ENCODE data around the gene RNF148.
A peak's percentile ranks its signal among the peaks of the same experiment; 100 is the strongest.

DNA sequence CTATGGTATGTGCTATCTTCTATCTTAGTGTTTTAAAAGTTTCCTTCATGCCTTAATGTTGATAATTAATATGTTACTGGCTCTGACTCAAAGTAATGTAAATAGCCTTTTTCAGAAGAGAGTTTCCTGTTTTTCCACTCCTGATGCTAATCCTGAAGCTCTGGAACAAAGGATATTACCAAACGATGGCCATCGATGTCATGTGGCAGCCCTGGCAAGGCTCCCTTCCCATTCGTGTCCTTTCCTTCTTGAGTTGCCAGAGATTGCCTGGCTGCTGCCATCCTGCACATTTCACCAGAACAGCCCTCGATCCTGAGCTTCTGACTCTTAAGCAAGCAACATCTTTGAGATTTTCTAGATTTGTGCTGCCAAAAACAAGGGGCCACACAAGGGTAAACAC, 49.8 kb downstream of the RNF148 start:
- TF ChIP-seq, protein P1, sequence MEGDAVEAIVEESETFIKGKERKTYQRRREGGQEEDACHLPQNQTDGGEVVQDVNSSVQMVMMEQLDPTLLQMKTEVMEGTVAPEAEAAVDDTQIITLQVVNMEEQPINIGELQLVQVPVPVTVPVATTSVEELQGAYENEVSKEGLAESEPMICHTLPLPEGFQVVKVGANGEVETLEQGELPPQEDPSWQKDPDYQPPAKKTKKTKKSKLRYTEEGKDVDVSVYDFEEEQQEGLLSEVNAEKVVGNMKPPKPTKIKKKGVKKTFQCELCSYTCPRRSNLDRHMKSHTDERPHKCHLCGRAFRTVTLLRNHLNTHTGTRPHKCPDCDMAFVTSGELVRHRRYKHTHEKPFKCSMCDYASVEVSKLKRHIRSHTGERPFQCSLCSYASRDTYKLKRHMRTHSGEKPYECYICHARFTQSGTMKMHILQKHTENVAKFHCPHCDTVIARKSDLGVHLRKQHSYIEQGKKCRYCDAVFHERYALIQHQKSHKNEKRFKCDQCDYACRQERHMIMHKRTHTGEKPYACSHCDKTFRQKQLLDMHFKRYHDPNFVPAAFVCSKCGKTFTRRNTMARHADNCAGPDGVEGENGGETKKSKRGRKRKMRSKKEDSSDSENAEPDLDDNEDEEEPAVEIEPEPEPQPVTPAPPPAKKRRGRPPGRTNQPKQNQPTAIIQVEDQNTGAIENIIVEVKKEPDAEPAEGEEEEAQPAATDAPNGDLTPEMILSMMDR (IDR thresholded peaks at IDR 0.05), result no peak
- TF ChIP-seq POLR2AphosphoS5 (IDR thresholded peaks at IDR 0.05), result peak in 1 of 2 donors; percentile 53
- no peak for TF ChIP-seq POLR2A (IDR thresholded peaks at IDR 0.05)

All from upper lobe of left lung (tissue), 4 donors.